K562 treated with DMSO at 1 percent for 48 hours (cell line): ENCODE measurements around the gene MAP2K1. TPM values are rescaled to one million over a fixed set of nuclear protein-coding genes. Genes with fewer than 3 reads are reported as not detected.

Source experiments
- total RNA-seq: library from RNA; unstranded; fragments of 300-600 nt; gene quantifications from 2 replicates; pipeline ENCODE4 v1.2.3, GENCODE V29; 2022; ENCODE audit warnings: low replicate concordance; ENCODE audit errors: extremely low read depth

Gene MAP2K1
- 316 TPM in 1 of 2 replicates, not detected in the other for total RNA-seq

DNA sequence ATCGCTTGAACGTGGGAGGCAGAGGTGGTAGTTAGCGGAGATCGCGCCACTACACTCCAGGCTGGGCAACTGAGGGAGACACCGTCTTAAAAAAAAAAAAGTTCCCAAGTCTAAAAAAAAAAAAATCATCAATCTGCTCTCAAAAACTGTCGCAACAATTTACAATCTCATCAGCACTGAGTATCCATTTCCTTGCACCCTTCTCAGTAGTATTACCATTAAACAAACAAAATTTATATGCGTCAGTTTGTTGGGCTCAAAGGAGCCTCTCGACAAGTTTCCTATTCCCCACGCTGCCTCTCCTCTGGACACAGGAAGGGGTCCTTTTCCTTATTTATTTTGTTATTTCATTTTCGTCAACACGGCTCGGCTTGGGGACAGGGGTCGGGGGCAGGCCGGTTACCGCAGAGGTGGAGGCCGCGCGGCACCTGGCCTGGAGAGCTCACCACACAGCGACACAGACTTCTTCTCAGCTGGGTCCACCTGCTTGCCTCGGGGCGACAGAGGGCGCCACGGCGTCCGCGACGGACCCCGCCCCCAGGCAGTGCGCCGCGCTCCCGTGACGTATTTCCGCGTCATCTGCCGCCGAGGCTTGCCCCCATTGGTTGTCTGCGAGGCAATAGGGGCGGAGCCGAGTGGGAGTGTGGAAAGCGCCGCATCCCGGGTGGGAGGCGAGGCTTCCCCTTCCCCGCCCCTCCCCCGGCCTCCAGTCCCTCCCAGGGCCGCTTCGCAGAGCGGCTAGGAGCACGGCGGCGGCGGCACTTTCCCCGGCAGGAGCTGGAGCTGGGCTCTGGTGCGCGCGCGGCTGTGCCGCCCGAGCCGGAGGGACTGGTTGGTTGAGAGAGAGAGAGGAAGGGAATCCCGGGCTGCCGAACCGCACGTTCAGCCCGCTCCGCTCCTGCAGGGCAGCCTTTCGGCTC lies at the start of gene MAP2K1:
Gene MAP2K1 (plus strand): TSS at position 709 of the 920 bp plus-strand sequence. CDS start 436 bp downstream, outside the sequence.

GRCh38 chr15:66356359-66357236 lies 30.1 kb upstream of the MAP2K1 start, which contains the start of gene TIPIN:
TSS of gene TIPIN (minus strand) at chr15:66356685. CDS start at chr15:66352947, 3,738 bp downstream.

DNA sequence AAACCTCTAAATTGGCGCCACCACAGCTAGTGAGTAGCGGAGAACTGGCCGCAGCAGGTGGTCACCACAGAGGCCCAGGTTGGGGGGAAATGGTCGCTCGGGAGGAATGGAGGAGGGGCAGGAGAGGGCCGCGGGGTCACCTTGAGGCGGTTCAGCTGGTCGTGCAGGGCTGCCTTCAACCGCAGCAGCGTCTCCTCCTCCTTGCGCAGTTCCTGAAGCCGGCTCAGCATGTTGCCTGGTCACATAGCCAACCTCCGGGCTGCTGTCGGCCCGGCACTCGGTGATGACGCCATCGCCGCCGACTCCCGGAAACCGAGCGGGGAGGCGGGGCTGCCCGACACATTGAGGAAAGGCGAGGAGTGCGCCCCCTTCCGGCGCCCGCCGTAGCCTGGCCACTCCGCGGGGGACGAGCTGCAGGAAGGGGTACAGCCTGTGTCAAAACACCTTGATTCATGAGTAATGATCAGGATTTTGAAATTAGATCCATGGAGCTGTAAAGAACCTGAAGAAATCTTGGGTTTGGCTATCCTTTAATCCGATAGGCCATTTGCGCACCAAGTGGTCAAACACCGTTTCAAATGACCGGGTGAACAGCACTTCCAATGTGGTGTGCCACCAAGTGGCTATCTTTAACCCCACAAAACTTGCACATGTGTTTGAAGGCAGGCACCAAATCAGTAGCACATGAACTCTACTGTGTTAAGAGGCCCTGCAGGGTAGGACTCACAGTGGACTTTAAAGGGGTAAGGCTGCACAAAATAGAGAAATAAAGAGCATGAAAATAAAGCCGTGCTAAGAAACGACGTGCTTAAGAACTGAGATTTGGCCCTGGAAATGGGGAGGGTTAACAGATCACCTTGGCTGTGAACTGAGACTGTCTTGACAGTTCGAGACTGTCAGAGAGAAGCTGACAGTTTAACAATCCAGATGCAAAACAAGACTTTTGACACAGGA lies 111.1 kb downstream of the MAP2K1 start, which contains the start of gene SNAPC5:
Gene SNAPC5 (minus strand): TSS at position 261 of the 954 bp plus-strand sequence. CDS start 31 bp downstream, at position 230.

GRCh38 chr15:66504563-66505429 lies 118.1 kb downstream of the MAP2K1 start, which contains the start of the genes RPL4 and ZWILCH:
TSS of gene RPL4 (minus strand) at chr15:66504855. CDS start at chr15:66504790, 65 bp downstream.
TSS of gene ZWILCH (plus strand) at chr15:66505326. CDS start at chr15:66505339, 13 bp downstream.

Other genes starting within 250 kb of the MAP2K1 start
- gene MEGF11, start 133.2 kb upstream of the MAP2K1 start, total RNA-seq = not detected in 2 replicates
- gene DIS3L, start 93.3 kb upstream of the MAP2K1 start, total RNA-seq = not detected in 2 replicates
- gene TIPIN, start 30.2 kb upstream of the MAP2K1 start, total RNA-seq = not detected in 2 replicates
- not detected in 2 replicates for gene SNAPC5, start 110.8 kb downstream of the MAP2K1 start, total RNA-seq
- 2,348 and 2,445 TPM in 2 replicates for gene RPL4, start 117.9 kb downstream of the MAP2K1 start, total RNA-seq
- not detected in 2 replicates for gene ZWILCH, start 118.4 kb downstream of the MAP2K1 start, total RNA-seq
- gene LCTL, start 179.1 kb downstream of the MAP2K1 start, total RNA-seq = not detected in 2 replicates